ENCODE results near the gene RET.

Gene RET

DNA sequence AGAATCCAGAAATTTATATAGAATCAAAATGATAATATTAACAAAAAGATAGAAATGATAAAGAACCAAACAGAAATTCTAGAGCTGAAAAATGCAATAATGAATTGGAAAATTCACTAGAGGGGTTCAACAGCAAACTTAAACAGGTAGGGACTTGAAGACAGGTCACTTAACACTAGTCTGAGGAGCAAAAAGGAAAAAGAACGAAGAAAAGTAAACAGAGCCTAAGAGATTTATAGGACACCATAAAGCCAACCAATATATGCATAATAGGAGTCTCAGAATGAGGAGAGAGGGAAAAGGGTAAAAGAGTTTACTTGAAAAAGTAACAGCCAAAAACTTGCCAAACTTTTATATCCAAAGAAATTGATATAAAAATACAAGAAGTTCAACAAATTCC, 44.3 kb upstream of the RET start:
- Histone ChIP-seq H2AFZ (ENCODE audit: low read depth) (no peak overlapping the region), H3K27me3 (ENCODE audit: insufficient read depth, low read depth) (no peaks in the 10 kb centered on the region), H3K27ac (no peak overlapping the region), H3K36me3 (ENCODE audit: insufficient read depth) (no peaks in the 10 kb centered on the region), H3K4me3 (IDR thresholded peaks at IDR 0.05; ENCODE audit: insufficient read depth, low read depth, low read length) (no peak overlapping the region), H3K9ac (no peak overlapping the region), H3K79me2 (ENCODE audit: insufficient read depth, low read depth) (no peaks in the 10 kb centered on the region), H3K4me2 (no peak overlapping the region), H3K4me1 (ENCODE audit: low read depth, poor library complexity, severe bottlenecking) (no peaks in the 10 kb centered on the region), H4K20me1 (ENCODE audit: insufficient read depth) (no peaks in the 10 kb centered on the region)
- TF ChIP-seq, protein P1, sequence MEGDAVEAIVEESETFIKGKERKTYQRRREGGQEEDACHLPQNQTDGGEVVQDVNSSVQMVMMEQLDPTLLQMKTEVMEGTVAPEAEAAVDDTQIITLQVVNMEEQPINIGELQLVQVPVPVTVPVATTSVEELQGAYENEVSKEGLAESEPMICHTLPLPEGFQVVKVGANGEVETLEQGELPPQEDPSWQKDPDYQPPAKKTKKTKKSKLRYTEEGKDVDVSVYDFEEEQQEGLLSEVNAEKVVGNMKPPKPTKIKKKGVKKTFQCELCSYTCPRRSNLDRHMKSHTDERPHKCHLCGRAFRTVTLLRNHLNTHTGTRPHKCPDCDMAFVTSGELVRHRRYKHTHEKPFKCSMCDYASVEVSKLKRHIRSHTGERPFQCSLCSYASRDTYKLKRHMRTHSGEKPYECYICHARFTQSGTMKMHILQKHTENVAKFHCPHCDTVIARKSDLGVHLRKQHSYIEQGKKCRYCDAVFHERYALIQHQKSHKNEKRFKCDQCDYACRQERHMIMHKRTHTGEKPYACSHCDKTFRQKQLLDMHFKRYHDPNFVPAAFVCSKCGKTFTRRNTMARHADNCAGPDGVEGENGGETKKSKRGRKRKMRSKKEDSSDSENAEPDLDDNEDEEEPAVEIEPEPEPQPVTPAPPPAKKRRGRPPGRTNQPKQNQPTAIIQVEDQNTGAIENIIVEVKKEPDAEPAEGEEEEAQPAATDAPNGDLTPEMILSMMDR (conservative IDR thresholded peaks at IDR 0.05; ENCODE audit: low read depth, low read length), result no peak

DNA sequence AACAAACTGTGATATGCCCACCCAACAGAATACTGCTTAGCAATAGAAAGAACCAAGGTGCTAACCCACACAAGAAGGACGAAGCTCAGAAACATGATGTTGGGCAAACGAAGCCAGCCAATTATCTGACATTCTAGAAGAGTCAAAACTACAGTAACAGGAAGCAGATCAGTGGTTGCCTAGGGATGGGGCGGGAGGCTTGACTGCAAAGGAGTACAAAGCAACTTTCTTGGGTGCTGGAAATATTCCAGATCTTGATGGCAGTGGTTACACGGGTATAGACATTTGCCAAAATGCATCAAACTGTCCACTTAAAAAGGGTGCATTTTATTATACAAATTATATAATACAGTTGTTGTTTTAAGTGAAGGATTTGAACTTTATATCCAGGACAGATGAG, 41.1 kb upstream of the RET start:
- Histone ChIP-seq H2AFZ (ENCODE audit: low read depth) (no peak overlapping the region), H3K36me3 (ENCODE audit: insufficient read depth) (no peaks in the 10 kb centered on the region), H3K4me1 (ENCODE audit: low read depth, poor library complexity, severe bottlenecking) (no peaks in the 10 kb centered on the region), H3K4me3 (IDR thresholded peaks at IDR 0.05; ENCODE audit: insufficient read depth, low read depth, low read length) (no peak overlapping the region), H3K79me2 (ENCODE audit: insufficient read depth, low read depth) (no peaks in the 10 kb centered on the region), H3K4me2 (no peak overlapping the region), H3K27ac (no peak overlapping the region), H4K20me1 (ENCODE audit: insufficient read depth) (no peaks in the 10 kb centered on the region), H3K27me3 (ENCODE audit: insufficient read depth, low read depth) (no peaks in the 10 kb centered on the region), H3K9ac (no peak overlapping the region)
- TF ChIP-seq, protein P1 (conservative IDR thresholded peaks at IDR 0.05; ENCODE audit: low read depth, low read length), result no peak

DNA sequence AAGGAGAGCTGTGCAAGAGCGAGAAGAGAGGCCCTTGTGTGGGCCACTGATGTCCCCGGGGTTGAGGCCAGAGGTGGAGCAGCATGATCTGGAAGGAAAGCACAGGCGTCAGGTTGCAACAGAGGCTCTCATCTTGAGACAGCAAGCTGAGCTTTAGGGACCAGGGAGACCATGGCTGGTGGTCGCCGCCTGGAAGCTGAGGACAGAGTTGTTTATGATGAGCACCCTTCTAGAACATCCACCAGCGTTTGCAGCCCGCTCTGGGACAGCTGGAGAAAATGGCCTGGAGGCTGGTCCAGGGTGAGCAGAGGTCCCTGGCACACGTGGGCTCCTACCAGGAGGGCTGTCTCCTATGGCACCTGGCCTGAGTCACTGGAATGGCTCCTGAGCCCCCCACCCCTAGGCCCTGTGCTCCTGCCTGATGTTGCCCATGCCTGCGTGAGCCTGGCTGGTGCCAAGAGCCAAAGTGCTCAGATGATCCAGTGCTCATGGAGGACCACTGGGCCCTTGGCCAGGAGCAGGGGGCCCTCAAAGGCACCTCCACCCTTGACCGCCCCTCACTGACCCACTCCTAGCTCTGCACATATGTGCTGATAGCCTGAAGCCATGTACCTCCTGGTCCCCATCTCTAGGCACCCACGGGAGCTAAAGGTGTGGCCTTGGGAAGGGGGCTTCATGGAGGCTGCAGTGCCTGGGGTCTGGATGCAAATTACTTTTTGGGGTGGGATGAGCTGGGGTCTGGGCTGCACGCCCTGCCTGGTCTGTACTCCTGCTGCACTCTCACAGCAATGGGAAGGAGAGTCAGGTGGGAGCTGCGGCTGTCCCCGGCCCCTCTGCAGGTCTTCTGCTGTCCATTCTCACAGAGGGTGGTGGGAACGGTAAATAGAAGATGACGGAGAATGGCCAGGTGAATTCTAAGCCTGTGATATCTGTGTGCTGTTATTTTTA, 40.1 kb upstream of the RET start:
- Histone ChIP-seq H3K4me1 (ENCODE audit: low read depth, poor library complexity, severe bottlenecking) (no peaks in the 10 kb centered on the region), H3K27me3 (ENCODE audit: insufficient read depth, low read depth) (no peaks in the 10 kb centered on the region), H2AFZ (ENCODE audit: low read depth) (no peak overlapping the region), H3K79me2 (ENCODE audit: insufficient read depth, low read depth) (no peaks in the 10 kb centered on the region), H3K9ac (no peak overlapping the region), H4K20me1 (ENCODE audit: insufficient read depth) (no peaks in the 10 kb centered on the region), H3K27ac (no peak overlapping the region), H3K4me3 (IDR thresholded peaks at IDR 0.05; ENCODE audit: insufficient read depth, low read depth, low read length) (no peak overlapping the region), H3K36me3 (ENCODE audit: insufficient read depth) (no peaks in the 10 kb centered on the region), H3K4me2 (no peak overlapping the region)
- TF ChIP-seq, protein P1 (conservative IDR thresholded peaks at IDR 0.05; ENCODE audit: low read depth, low read length), result no peak

DNA sequence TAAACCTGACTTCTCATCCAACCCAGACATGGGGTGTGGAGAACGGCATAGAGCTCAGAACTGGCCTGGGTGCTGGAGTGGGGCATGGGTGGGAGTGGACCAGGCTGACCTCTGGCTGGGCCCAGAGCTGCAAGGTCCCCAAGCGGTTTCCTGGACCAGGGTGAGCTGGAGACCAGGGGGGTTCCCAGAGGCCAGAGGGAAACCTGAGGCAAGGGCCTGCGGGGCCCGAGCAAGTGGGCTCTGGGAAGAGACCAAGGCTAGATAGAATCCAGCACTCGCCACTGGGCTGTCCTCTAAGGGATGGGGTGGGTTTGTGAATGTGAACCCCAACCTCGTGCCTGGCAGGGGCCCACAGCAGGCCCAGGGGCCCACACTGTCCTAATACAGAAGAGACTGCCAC, 39.4 kb upstream of the RET start:
- Histone ChIP-seq H3K79me2 (ENCODE audit: insufficient read depth, low read depth) (no peaks in the 10 kb centered on the region), H2AFZ (ENCODE audit: low read depth) (no peak overlapping the region), H3K4me1 (ENCODE audit: low read depth, poor library complexity, severe bottlenecking) (no peaks in the 10 kb centered on the region), H3K36me3 (ENCODE audit: insufficient read depth) (no peaks in the 10 kb centered on the region), H4K20me1 (ENCODE audit: insufficient read depth) (no peaks in the 10 kb centered on the region), H3K27ac (no peak overlapping the region), H3K4me2 (no peak overlapping the region), H3K4me3 (IDR thresholded peaks at IDR 0.05; ENCODE audit: insufficient read depth, low read depth, low read length) (no peak overlapping the region), H3K27me3 (ENCODE audit: insufficient read depth, low read depth) (no peaks in the 10 kb centered on the region), H3K9ac (no peak overlapping the region)
- TF ChIP-seq, protein P1 (conservative IDR thresholded peaks at IDR 0.05; ENCODE audit: low read depth, low read length), result no peak

All from KMS-11 (cell line).